H9 (cell line): ENCODE measurements around the gene CTSL. TPM values are rescaled to one million over a fixed set of nuclear protein-coding genes. Genes with fewer than 3 reads are reported as not detected.
A peak's percentile ranks its signal among the peaks of the same experiment; 100 is the strongest.

Experiments
- DNase-seq: peaks from one replicate; pipeline ENCODE4 v3.0.0-alpha.2; 2017
- H2AFZ ChIP-seq: one replicate; pipeline ENCODE4 v1.6.1; 2013; ENCODE audit warnings: mild to moderate bottlenecking, low read length, control low read depth, moderate library complexity
- H2AK5ac ChIP-seq: 2 replicates; pipeline ENCODE4 v1.6.1; 2013; ENCODE audit warnings: low read length, control low read depth, mixed read lengths; ENCODE audit not compliant: insufficient read length
- H2BK120ac ChIP-seq: one replicate; pipeline ENCODE4 v1.6.1; 2013; ENCODE audit warnings: low read depth, mild to moderate bottlenecking, low read length, control low read depth, inconsistent platforms; ENCODE audit not compliant: poor library complexity, severe bottlenecking
- H2BK12ac ChIP-seq: 2 replicates; pipeline ENCODE4 v1.6.1; 2013; ENCODE audit warnings: low read length, control low read depth, mixed read lengths, low read depth; ENCODE audit not compliant: insufficient read length
- H2BK15ac ChIP-seq: 2 replicates; pipeline ENCODE4 v1.6.1; 2013; ENCODE audit warnings: low read depth, low read length, control low read depth
- H2BK20ac ChIP-seq: one replicate; pipeline ENCODE4 v1.6.1; 2013; ENCODE audit warnings: low read depth, mild to moderate bottlenecking, low read length, control low read depth, inconsistent platforms; ENCODE audit not compliant: poor library complexity, severe bottlenecking
- H2BK5ac ChIP-seq: 2 replicates; pipeline ENCODE4 v1.6.1; 2013; ENCODE audit warnings: low read length, control low read depth, mixed read lengths; ENCODE audit not compliant: insufficient read length
- H3K14ac ChIP-seq: 2 replicates; pipeline ENCODE4 v1.6.1; 2013; ENCODE audit warnings: low read length, control low read depth; ENCODE audit not compliant: insufficient read depth
- H3K18ac ChIP-seq: 2 replicates; pipeline ENCODE4 v1.6.1; 2013; ENCODE audit warnings: low read depth, mild to moderate bottlenecking, mixed read lengths, low read length, control low read depth; ENCODE audit not compliant: insufficient read length
- H3K23ac ChIP-seq: 2 replicates; pipeline ENCODE4 v1.6.1; 2013; ENCODE audit warnings: low read length, control low read depth, mixed read lengths, low read depth; ENCODE audit not compliant: insufficient read length
- H3K23me2 ChIP-seq: 2 replicates; pipeline ENCODE4 v1.6.1; 2013; ENCODE audit warnings: low read depth, mild to moderate bottlenecking, mixed read lengths, low read length, control low read depth; ENCODE audit not compliant: insufficient read length, poor library complexity, severe bottlenecking
- H3K27ac ChIP-seq: 2 replicates; pipeline ENCODE4 v1.5.1; 2013; ENCODE audit warnings: low read length, control low read depth, mixed read lengths, low read depth; ENCODE audit not compliant: insufficient read length
- H3K27me3 ChIP-seq: 2 replicates; pipeline ENCODE4 v1.6.1; 2013; ENCODE audit warnings: low read length, control low read depth, inconsistent platforms; ENCODE audit not compliant: insufficient read depth
- H3K4ac ChIP-seq: 2 replicates; pipeline ENCODE4 v1.6.1; 2013; ENCODE audit warnings: low read depth, mild to moderate bottlenecking, control low read depth, inconsistent platforms, low read length, moderate library complexity
- H3K4me1 ChIP-seq: 2 replicates; pipeline ENCODE4 v1.6.1; 2013; ENCODE audit warnings: low read length, control low read depth, inconsistent platforms; ENCODE audit not compliant: insufficient read depth
- H3K4me2 ChIP-seq: 2 replicates; pipeline ENCODE4 v1.6.1; 2013; ENCODE audit warnings: low read length, control low read depth, mixed read lengths; ENCODE audit not compliant: insufficient read length, insufficient read depth
- H3K56ac ChIP-seq: 2 replicates; pipeline ENCODE4 v1.6.1; 2013; ENCODE audit warnings: low read depth, mild to moderate bottlenecking, mixed read lengths, low read length, control low read depth; ENCODE audit not compliant: insufficient read length
- H3K79me1 ChIP-seq: 2 replicates; pipeline ENCODE4 v1.6.1; 2013; ENCODE audit warnings: low read depth, mild to moderate bottlenecking, moderate library complexity, low read length, control low read depth, inconsistent platforms; ENCODE audit not compliant: insufficient read depth, poor library complexity, severe bottlenecking
- H3K79me2 ChIP-seq: 2 replicates; pipeline ENCODE4 v1.6.1; 2013; ENCODE audit warnings: low read length, control low read depth, inconsistent platforms; ENCODE audit not compliant: insufficient read depth
- H3K9ac ChIP-seq: 2 replicates; pipeline ENCODE4 v1.6.1; 2013; ENCODE audit warnings: low read length, control low read depth, mixed read lengths; ENCODE audit not compliant: insufficient read length; ENCODE audit errors: extremely low read depth
- H3K9me3 ChIP-seq: one replicate; pipeline ENCODE4 v1.6.1; 2013; ENCODE audit warnings: low read depth, low read length, inconsistent platforms; ENCODE audit not compliant: control insufficient read depth
- H3T11ph ChIP-seq: one replicate; pipeline ENCODE4 v1.6.1; 2013; ENCODE audit warnings: mild to moderate bottlenecking, low read length, control low read depth, inconsistent platforms
- H4K20me1 ChIP-seq: one replicate; pipeline ENCODE4 v1.6.1; 2013; ENCODE audit not compliant: control insufficient read depth, insufficient read length, insufficient read depth
- H4K5ac ChIP-seq: 2 replicates; pipeline ENCODE4 v1.6.1; 2013; ENCODE audit warnings: low read depth, mild to moderate bottlenecking, mixed read lengths, low read length, control low read depth; ENCODE audit not compliant: insufficient read length
- H4K8ac ChIP-seq: replicated peaks from 2 replicates; pipeline ENCODE4 v1.6.1; 2013; ENCODE audit warnings: low read length, control low read depth, mixed read lengths, low read depth; ENCODE audit not compliant: insufficient read length
- H4K91ac ChIP-seq: 2 replicates; pipeline ENCODE4 v1.6.1; 2013; ENCODE audit warnings: low read depth, mild to moderate bottlenecking, moderate library complexity, mixed read lengths, low read length, control low read depth; ENCODE audit not compliant: insufficient read length
- H3K27ac Mint-ChIP-seq, 3 experiments: 2 replicates in 2 of 3; 3 replicates in 1 of 3; pipeline ENCODE4 v1.8.0; 2020 to 2021; ENCODE audit warnings: mixed read lengths in 3 of 3, mild to moderate bottlenecking in 1 of 3, moderate library complexity in 1 of 3
- H3K27me3 Mint-ChIP-seq: 2 replicates; pipeline ENCODE4 v1.8.0; 2021; ENCODE audit warnings: low read depth, mild to moderate bottlenecking, moderate library complexity, mixed read lengths
- H3K36me3 Mint-ChIP-seq, 3 experiments: 2 replicates in 2 of 3; 3 replicates in 1 of 3; pipeline ENCODE4 v1.8.0; 2020 to 2021; ENCODE audit warnings: low read depth in 3 of 3, mixed read lengths in 3 of 3; ENCODE audit not compliant: insufficient read depth in 1 of 3
- H3K4me1 Mint-ChIP-seq, 2 experiments: 2 replicates each; pipeline ENCODE4 v1.8.0; 2020; ENCODE audit warnings: mixed read lengths in 2 of 2
- H3K4me3 Mint-ChIP-seq, 2 experiments: 2 replicates in 1 of 2; 3 replicates in 1 of 2; pipeline ENCODE4 v1.8.0; 2020 to 2021; ENCODE audit warnings: mild to moderate bottlenecking in 2 of 2, mixed read lengths in 2 of 2, moderate library complexity in 1 of 2
- H3K9me3 Mint-ChIP-seq, 2 experiments: 2 replicates in 1 of 2; 3 replicates in 1 of 2; pipeline ENCODE4 v1.8.0; 2020; ENCODE audit warnings: mild to moderate bottlenecking in 2 of 2, mixed read lengths in 2 of 2, moderate library complexity in 1 of 2
- CTCF ChIP-seq: fragments of 200-600 bp; sonication (generic); conservative IDR thresholded peaks from 3 replicates; pipeline ENCODE4 v1.8.0; 2021; ENCODE audit warnings: antibody characterized with exemption, mild to moderate bottlenecking
- WGBS: extraction: QIAGEN DNeasy Blood & Tissue Kit; methylation state at CpG from one replicate; pipeline ENCODE4 v1.1.7; 2013; ENCODE audit warnings: missing lambda C conversion rate, low lambda C conversion rate, mixed read lengths; ENCODE audit not compliant: insufficient read length; ENCODE audit errors: extremely low coverage; 5-methylcytosine and 5-hydroxymethylcytosine counted together
- total RNA-seq: library from RNA; stranded (reverse); gene quantifications from 2 replicates; pipeline ENCODE4 v1.2.1, GENCODE V29; 2021

The CTSL gene
- total RNA-seq, 1 experiment from 2014 or later: 28.9 TPM

GRCh38 chr9:87704342-87704741 lies 21.6 kb upstream of the CTSL start:
- Histone ChIP-seq H2AK5ac (no peak overlapping the region), H4K8ac (no peak overlapping the region), H2BK120ac (no peak overlapping the region), H3K79me2 (no peaks in the 10 kb centered on the region), H3K27me3 (no peaks in the 10 kb centered on the region), H3K27ac (no peak overlapping the region), H4K20me1 (peaks cover 2% of the 10 kb centered on the region), H4K5ac (no peak overlapping the region), H3K14ac (no peak overlapping the region), H3K23ac (no peak overlapping the region), H3K4ac (no peak overlapping the region), H3K4me1 (no peaks in the 10 kb centered on the region), H3T11ph (no peak overlapping the region), H3K56ac (no peak overlapping the region), H3K79me1 (no peaks in the 10 kb centered on the region), H3K9ac (no peak overlapping the region), H3K23me2 (no peaks in the 10 kb centered on the region), H3K9me3 (no peaks in the 10 kb centered on the region), H2BK12ac (no peak overlapping the region), H3K18ac (no peak overlapping the region), H2BK15ac (no peak overlapping the region), H4K91ac (no peak overlapping the region), H2BK5ac (no peak overlapping the region), H3K4me2 (no peak overlapping the region), H2BK20ac (no peak overlapping the region), H2AFZ (no peak overlapping the region)
- H3K27ac Mint-ChIP-seq: peak overlapping the region in 1 of 3 experiments; percentile 35; a peak in 1 of 7 replicates
- peaks cover 4 to 5% of the 10 kb centered on the region in 2 experiments for H3K4me1 Mint-ChIP-seq
- WGBS: no CpG with 5 or more reads among the region's 6 CpGs
- no peak for TF ChIP-seq CTCF
- H3K27me3 Mint-ChIP-seq: no peaks in the 10 kb centered on the region
- no peak for DNase-seq
- no peak overlapping the region for H3K4me3 Mint-ChIP-seq
- peaks cover 44 to 75% (median 62%) of the 10 kb centered on the region in 3 experiments for H3K36me3 Mint-ChIP-seq
- no peaks in the 10 kb centered on the region for H3K9me3 Mint-ChIP-seq
